Fibroblast of lung (primary cell): ENCODE data around the gene XPR1. TPM values are rescaled to one million over a fixed set of nuclear protein-coding genes. Genes with fewer than 3 reads are reported as not detected.
A peak's percentile ranks its signal among the peaks of the same experiment; 100 is the strongest.

Experiments
- DNase-seq, 2 donors: peaks; one replicate each; pipeline versions ENCODE4 v3.0.0 to v3.0.0-alpha.2; 2010; ENCODE audit warnings: low read depth in 2 of 2
- H2AFZ ChIP-seq: 2 replicates; pipeline ENCODE4 v1.5.1; 2012; ENCODE audit warnings: low read length, control low read depth, inconsistent platforms
- H3K27ac ChIP-seq: 2 replicates; pipeline ENCODE4 v1.5.1; 2011; ENCODE audit warnings: low read length, control low read depth; ENCODE audit not compliant: insufficient read depth
- H3K27me3 ChIP-seq: 2 replicates; pipeline ENCODE4 v1.5.1; 2011; ENCODE audit warnings: mild to moderate bottlenecking, low read length; ENCODE audit not compliant: control insufficient read depth, insufficient read depth
- H3K36me3 ChIP-seq: 2 replicates; pipeline ENCODE4 v1.5.1; 2011; ENCODE audit warnings: low read length; ENCODE audit not compliant: control insufficient read depth, insufficient read depth
- H3K4me1 ChIP-seq: 2 replicates; pipeline ENCODE4 v1.5.1; 2011; ENCODE audit warnings: low read length; ENCODE audit not compliant: control insufficient read depth, insufficient read depth; ENCODE audit errors: extremely low read depth
- H3K4me2 ChIP-seq: 2 replicates; pipeline ENCODE4 v1.5.1; 2011; ENCODE audit warnings: low read length, control low read depth; ENCODE audit not compliant: insufficient read depth; ENCODE audit errors: extremely low read depth
- H3K4me3 ChIP-seq, 4 experiments: fragments of 200-600 bp in 1 of 4; sonication (generic) in 1 of 4; replicated peaks in 1 of 4; 2 replicates each; pipeline ENCODE4 v1.5.1; 2011 to 2016; ENCODE audit warnings: low read length in 4 of 4, low read depth in 3 of 4, mild to moderate bottlenecking in 3 of 4, control low read depth in 2 of 4, inconsistent platforms in 1 of 4, mixed read lengths in 1 of 4; ENCODE audit not compliant: insufficient read depth in 1 of 4; ENCODE audit errors: control extremely low read depth in 1 of 4
- H3K79me2 ChIP-seq: 2 replicates; pipeline ENCODE4 v1.5.1; 2012; ENCODE audit warnings: mild to moderate bottlenecking, low read length, inconsistent platforms; ENCODE audit not compliant: control insufficient read depth, insufficient read depth
- H3K9ac ChIP-seq: 2 replicates; pipeline ENCODE4 v1.5.1; 2011; ENCODE audit warnings: mild to moderate bottlenecking, low read length, control low read depth; ENCODE audit not compliant: insufficient read depth
- H3K9me3 ChIP-seq: 2 replicates; pipeline ENCODE4 v1.5.1; 2012; ENCODE audit warnings: low read depth, low read length; ENCODE audit not compliant: control insufficient read depth, insufficient read depth
- H4K20me1 ChIP-seq: 2 replicates; pipeline ENCODE4 v1.5.1; 2011; ENCODE audit warnings: low read length; ENCODE audit not compliant: control insufficient read depth, insufficient read depth; ENCODE audit errors: extremely low read depth
- EZH2 ChIP-seq: IDR thresholded peaks from 2 replicates; pipeline ENCODE4 v1.5.1; 2012; ENCODE audit warnings: low read length, control low read depth, mild to moderate bottlenecking; ENCODE audit errors: missing control alignments
- polyA minus RNA-seq: library from RNA; depleted of rRNA, polyadenylated mRNA; stranded (reverse); fragments of >200 nt; gene quantifications from 2 replicates; pipeline ENCODE4 v1.2.3, GENCODE V29; 2011; ENCODE audit warnings: low replicate concordance
- polyA plus RNA-seq, 2 donors: library from polyadenylated mRNA; depleted of rRNA in 1 of 2; stranded (reverse) in 1 of 2; unstranded in 1 of 2; fragments of >200 nt; gene quantifications; 2 replicates each; pipeline ENCODE4 v1.2.1, GENCODE V29; 2011 to 2012; ENCODE audit warnings: missing spikeins in 1 of 2
- total RNA-seq: library from RNA; depleted of rRNA; stranded (reverse); fragments of >200 nt; gene quantifications from 2 replicates; pipeline ENCODE4 v1.2.1, GENCODE V29; 2014
- TF ChIP-seq, protein P1 (sequence below), 2 donors: IDR thresholded peaks in 1 of 2; conservative IDR thresholded peaks in 1 of 2; 1 replicate in 1 of 2; 2 replicates in 1 of 2; pipeline ENCODE4 v1.5.1; 2011 to 2012; ENCODE audit warnings: low read length in 2 of 2, control low read depth in 1 of 2, inconsistent platforms in 1 of 2, low read depth in 1 of 2, mild to moderate bottlenecking in 1 of 2

XPR1 gene
- total RNA-seq (28.0 and 31.5 TPM in 2 replicates), polyA plus RNA-seq (17.3 and 18.4 TPM in 2 replicates), polyA minus RNA-seq (15.8 and 16.8 TPM in 2 replicates)
- 11.7 and 13.9 TPM in 2 replicates for polyA plus RNA-seq (2012)

DNA sequence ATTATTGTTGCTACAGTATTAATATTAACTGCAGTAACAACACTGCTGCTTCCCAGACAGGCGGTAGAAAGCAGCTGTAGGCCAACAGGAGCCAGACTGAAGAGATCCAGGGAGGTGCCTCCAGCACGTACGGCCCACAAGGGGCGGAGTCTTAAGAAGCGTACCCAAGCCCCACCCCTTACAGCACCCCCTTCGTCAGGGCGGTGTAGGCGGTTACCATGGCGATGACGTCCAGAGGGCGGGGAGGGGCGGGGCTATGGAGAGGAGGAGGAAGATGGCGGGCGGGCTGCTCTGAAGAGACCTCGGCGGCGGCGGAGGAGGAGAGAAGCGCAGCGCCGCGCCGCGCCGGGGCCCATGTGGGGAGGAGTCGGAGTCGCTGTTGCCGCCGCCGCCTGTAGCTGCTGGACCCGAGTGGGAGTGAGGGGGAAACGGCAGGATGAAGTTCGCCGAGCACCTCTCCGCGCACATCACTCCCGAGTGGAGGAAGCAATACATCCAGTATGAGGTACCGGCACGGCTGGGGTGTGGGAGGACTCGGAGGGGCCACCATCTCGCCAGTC lies at the start of gene XPR1:
Gene XPR1, plus strand, starts transcription at position 257 of the 560 bp plus-strand sequence. Its CDS starts 180 bp downstream, at position 437.
- peak within 1 kb of the TSS; percentile 67 for H3K9ac ChIP-seq
- H3K4me2 ChIP-seq = peak within 1 kb of the TSS; percentile 87
- H3K27ac ChIP-seq = peak within 1 kb of the TSS; percentile 80

GRCh38 chr1:180584869-180585268 lies 47.0 kb upstream of the XPR1 start:
- H2AFZ ChIP-seq = no peak overlapping the region
- TF ChIP-seq, protein P1, sequence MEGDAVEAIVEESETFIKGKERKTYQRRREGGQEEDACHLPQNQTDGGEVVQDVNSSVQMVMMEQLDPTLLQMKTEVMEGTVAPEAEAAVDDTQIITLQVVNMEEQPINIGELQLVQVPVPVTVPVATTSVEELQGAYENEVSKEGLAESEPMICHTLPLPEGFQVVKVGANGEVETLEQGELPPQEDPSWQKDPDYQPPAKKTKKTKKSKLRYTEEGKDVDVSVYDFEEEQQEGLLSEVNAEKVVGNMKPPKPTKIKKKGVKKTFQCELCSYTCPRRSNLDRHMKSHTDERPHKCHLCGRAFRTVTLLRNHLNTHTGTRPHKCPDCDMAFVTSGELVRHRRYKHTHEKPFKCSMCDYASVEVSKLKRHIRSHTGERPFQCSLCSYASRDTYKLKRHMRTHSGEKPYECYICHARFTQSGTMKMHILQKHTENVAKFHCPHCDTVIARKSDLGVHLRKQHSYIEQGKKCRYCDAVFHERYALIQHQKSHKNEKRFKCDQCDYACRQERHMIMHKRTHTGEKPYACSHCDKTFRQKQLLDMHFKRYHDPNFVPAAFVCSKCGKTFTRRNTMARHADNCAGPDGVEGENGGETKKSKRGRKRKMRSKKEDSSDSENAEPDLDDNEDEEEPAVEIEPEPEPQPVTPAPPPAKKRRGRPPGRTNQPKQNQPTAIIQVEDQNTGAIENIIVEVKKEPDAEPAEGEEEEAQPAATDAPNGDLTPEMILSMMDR (conservative IDR thresholded peaks at IDR 0.05 in 1 of 2, IDR thresholded peaks at IDR 0.05 in 1 of 2; ENCODE audit: low read depth in 1 of 2, low read length in 2 of 2) = no peak
- TF ChIP-seq EZH2 = no peak
- H3K4me2 ChIP-seq = no peak overlapping the region
- no peaks in the 10 kb centered on the region for H3K79me2 ChIP-seq
- peaks cover 3% of the 10 kb centered on the region for H3K4me1 ChIP-seq
- DNase-seq = no peak
- H3K9me3 ChIP-seq = no peaks in the 10 kb centered on the region
- H4K20me1 ChIP-seq = no peaks in the 10 kb centered on the region
- H3K9ac ChIP-seq = no peak overlapping the region
- no peak overlapping the region for H3K4me3 ChIP-seq
- H3K27me3 ChIP-seq = no peaks in the 10 kb centered on the region
- no peaks in the 10 kb centered on the region for H3K36me3 ChIP-seq
- H3K27ac ChIP-seq = no peak overlapping the region

More for the DNA sequence above, at the start of gene XPR1:
- H3K79me2 ChIP-seq = peaks cover 5% of the 10 kb centered on the region
- no peaks in the 10 kb centered on the region for H3K36me3 ChIP-seq
- DNase-seq = peak; percentile 98 to 99
- TF ChIP-seq, protein P1 (conservative IDR thresholded peaks at IDR 0.05 in 1 of 2, IDR thresholded peaks at IDR 0.05 in 1 of 2; ENCODE audit: low read depth in 1 of 2, low read length in 2 of 2) = peak in 1 of 2 donors; percentile 47
- no peak for TF ChIP-seq EZH2
- H3K9me3 ChIP-seq = no peaks in the 10 kb centered on the region
- H3K4me1 ChIP-seq = no peaks in the 10 kb centered on the region
- peak within 1 kb of the TSS; percentile 98 for H2AFZ ChIP-seq
- H4K20me1 ChIP-seq = no peaks in the 10 kb centered on the region
- H3K4me3 ChIP-seq = peak within 1 kb of the TSS; percentile 68 to 97 (median 83)
- no peaks in the 10 kb centered on the region for H3K27me3 ChIP-seq

GRCh38 chr1:180585994-180586359 lies 45.8 kb upstream of the XPR1 start:
- H3K79me2 ChIP-seq = no peaks in the 10 kb centered on the region
- H3K27me3 ChIP-seq = no peaks in the 10 kb centered on the region
- H2AFZ ChIP-seq = no peak overlapping the region
- no peak overlapping the region for H3K9ac ChIP-seq
- no peaks in the 10 kb centered on the region for H4K20me1 ChIP-seq
- no peaks in the 10 kb centered on the region for H3K9me3 ChIP-seq
- H3K27ac ChIP-seq = no peak overlapping the region
- no peak overlapping the region for H3K4me3 ChIP-seq
- TF ChIP-seq, protein P1 (conservative IDR thresholded peaks at IDR 0.05 in 1 of 2, IDR thresholded peaks at IDR 0.05 in 1 of 2; ENCODE audit: low read depth in 1 of 2, low read length in 2 of 2) = no peak
- no peak for TF ChIP-seq EZH2
- no peaks in the 10 kb centered on the region for H3K36me3 ChIP-seq
- H3K4me1 ChIP-seq = peaks cover 3% of the 10 kb centered on the region
- no peak for DNase-seq
- no peak overlapping the region for H3K4me2 ChIP-seq
